Glutamatergic neuron (in vitro differentiated cells): ENCODE data around the gene PON2. TPM values are rescaled to one million over a fixed set of nuclear protein-coding genes. Genes with fewer than 3 reads are reported as not detected.

ENCODE experiments used
- DNase-seq: peaks from one replicate; pipeline ENCODE4 v3.0.0; 2022
- H3K27ac Mint-ChIP-seq: one replicate; pipeline ENCODE4 v1.8.0; 2020; ENCODE audit warnings: mild to moderate bottlenecking, mixed read lengths, inconsistent platforms; ENCODE audit not compliant: unreplicated experiment
- H3K27me3 Mint-ChIP-seq: one replicate; pipeline ENCODE4 v1.8.0; 2020; ENCODE audit warnings: mild to moderate bottlenecking, moderate library complexity, mixed read lengths, inconsistent platforms; ENCODE audit not compliant: unreplicated experiment
- H3K36me3 Mint-ChIP-seq: one replicate; pipeline ENCODE4 v1.8.0; 2020; ENCODE audit warnings: mild to moderate bottlenecking, mixed read lengths, inconsistent platforms; ENCODE audit not compliant: unreplicated experiment
- H3K4me1 Mint-ChIP-seq: one replicate; pipeline ENCODE4 v1.8.0; 2020; ENCODE audit warnings: mild to moderate bottlenecking, low read depth, mixed read lengths, inconsistent platforms; ENCODE audit not compliant: unreplicated experiment
- H3K4me3 Mint-ChIP-seq: one replicate; pipeline ENCODE4 v1.8.0; 2020; ENCODE audit warnings: mild to moderate bottlenecking, mixed read lengths, inconsistent platforms; ENCODE audit not compliant: unreplicated experiment
- H3K9me3 Mint-ChIP-seq: one replicate; pipeline ENCODE4 v1.8.0; 2020; ENCODE audit warnings: mild to moderate bottlenecking, moderate library complexity, mixed read lengths, inconsistent platforms; ENCODE audit not compliant: unreplicated experiment
- CTCF ChIP-seq: fragments of 200-600 bp; sonication (generic); IDR thresholded peaks from one replicate; pipeline ENCODE4 v1.5.0; 2021; ENCODE audit not compliant: partially characterized antibody, unreplicated experiment
- total RNA-seq: library from RNA; stranded (reverse); fragmentation: NEBNext Ultra II Directional; extraction: Animal tissue kit (Norgen Biotek cat#: 25700); gene quantifications from one replicate; pipeline ENCODE4 v1.2.1, GENCODE V29; 2021; ENCODE audit not compliant: unreplicated experiment

PON2 gene
- total RNA-seq, 1 donor from 2014 or later, result 55.7 TPM

- Mint-ChIP-seq H3K4me1 (no peaks in the 10 kb centered on the region), H3K36me3 (no peaks in the 10 kb centered on the region), H3K9me3 (no peaks in the 10 kb centered on the region), H3K27me3 (no peaks in the 10 kb centered on the region), H3K27ac (no peak overlapping the region), H3K4me3 (no peak overlapping the region)
- DNase-seq, result no peak
- TF ChIP-seq CTCF, result no peak
Measured at GRCh38 chr7:95365151-95365550, 69.7 kb downstream of the PON2 start.

GRCh38 chr7:95357623-95358022 is 77.2 kb downstream of the PON2 start:
- no peaks in the 10 kb centered on the region for H3K27me3 Mint-ChIP-seq
- H3K4me3 Mint-ChIP-seq, result no peak overlapping the region
- no peak for DNase-seq
- no peak overlapping the region for H3K27ac Mint-ChIP-seq
- no peaks in the 10 kb centered on the region for H3K36me3 Mint-ChIP-seq
- H3K4me1 Mint-ChIP-seq, result no peaks in the 10 kb centered on the region
- TF ChIP-seq CTCF, result no peak
- no peaks in the 10 kb centered on the region for H3K9me3 Mint-ChIP-seq

Other genes with a start within 250 kb of the PON2 start
- gene PON1, start 110.5 kb downstream of the PON2 start, total RNA-seq, result 1.1 TPM
- gene PON3, start 38.7 kb downstream of the PON2 start, total RNA-seq, result not detected
- gene ASB4, start 50.9 kb upstream of the PON2 start, total RNA-seq, result not detected
- gene PDK4, start 161.5 kb upstream of the PON2 start, total RNA-seq, result not detected